Erythroblast (primary cell): ENCODE measurements around the gene RENBP.

ENCODE experiments used
- GATA1 ChIP-seq: IDR thresholded peaks from 2 replicates; pipeline ENCODE4 v1.6.1; 2011; ENCODE audit warnings: low read depth, mild to moderate bottlenecking, control low read depth, low read length, moderate library complexity
- POLR2A ChIP-seq: IDR thresholded peaks from 2 replicates; pipeline ENCODE4 v1.6.1; 2011; ENCODE audit warnings: mild to moderate bottlenecking, low read length

GRCh38 chrX:153910446-153910845 lies 34.0 kb downstream of the RENBP start:
- TF ChIP-seq POLR2A (no peak), GATA1 (no peak)
